HepG2 (cell line): ENCODE results near the gene SARNP. TPM values are rescaled to one million over a fixed set of nuclear protein-coding genes. Genes with fewer than 3 reads are reported as not detected.

ENCODE experiments used
- ATAC-seq: fragments of 200-7000 bp; cut with Tn5 transposase; 3 replicates; pipeline ENCODE4 v1.9.1; 2020; ENCODE audit warnings: mild to moderate bottlenecking, moderate library complexity
- BruUV-seq: library from RNA; stranded (reverse); fragments of 400-500 nt; replicated peaks from 2 replicates; lab custom pipeline; 2021; lab: Mats Ljungman, UMichigan
- CTCF ChIA-PET: fragments of 300-600 bp; formaldehyde crosslinking; extraction: SDS; loops from one replicate; lab custom pipeline; 2021; ENCODE audit warnings: low total read pairs, inconsistent platforms, low intra/inter-chr PET ratio; lab: Yijun Ruan, JAX
- POLR2A ChIA-PET: fragments of 350-600 bp; sonication (Branson Sonifier 250); formaldehyde crosslinking; loops from one replicate; lab custom pipeline; 2020; ENCODE audit warnings: antibody characterized with exemption, inconsistent platforms; lab: Yijun Ruan, JAX
- DNase-seq: peaks from one replicate; pipeline ENCODE4 v3.0.0-alpha.2; 2015; ENCODE audit warnings: low spot score
- FAIRE-seq: peaks from 3 replicates; lab custom pipeline; 2011; peaks lifted over from hg19 to GRCh38; lab: Jason Lieb, UNC
- H2AFZ ChIP-seq: one replicate; pipeline ENCODE4 v1.6.1; 2011; ENCODE audit warnings: low read length, inconsistent platforms
- H3K27ac ChIP-seq: fragments of 300-600 bp; 3 replicates; pipeline ENCODE4 v1.8.0; 2011; ENCODE audit warnings: mixed run types, mild to moderate bottlenecking, mixed read lengths, low read length, inconsistent platforms; ENCODE audit not compliant: insufficient read depth; ENCODE audit errors: extremely low read length
- H3K27me3 ChIP-seq, 2 experiments: fragments of 200-600 bp in 1 of 2; 2 replicates in 1 of 2; 3 replicates in 1 of 2; pipeline versions ENCODE4 v1.6.0 to v1.8.0; 2011; ENCODE audit warnings: low read length in 2 of 2, mild to moderate bottlenecking in 2 of 2, moderate library complexity in 2 of 2, inconsistent platforms in 1 of 2; ENCODE audit not compliant: insufficient read depth in 2 of 2, control insufficient read depth in 1 of 2
- H3K36me3 ChIP-seq, 2 experiments: fragments of 200-600 bp in 1 of 2; replicated peaks in 1 of 2; 2 replicates in 1 of 2; 3 replicates in 1 of 2; pipeline versions ENCODE4 v1.5.1 to v1.8.0; 2011; ENCODE audit warnings: low read length in 2 of 2, inconsistent platforms in 1 of 2; ENCODE audit not compliant: insufficient read depth in 2 of 2, control insufficient read depth in 1 of 2
- H3K4me1 ChIP-seq: 2 replicates; pipeline ENCODE4 v1.5.1; 2012; ENCODE audit warnings: low read length, inconsistent platforms; ENCODE audit not compliant: insufficient read depth
- H3K4me2 ChIP-seq: 2 replicates; pipeline ENCODE4 v1.6.0; 2011; ENCODE audit warnings: low read depth, low read length, inconsistent platforms
- H3K4me3 ChIP-seq, 3 experiments: fragments of 200-600 bp in 1 of 3; sonication (generic), shearing (Covaris generic) in 1 of 3; replicated peaks in 1 of 3; 2 replicates each; pipeline ENCODE4 v1.5.1; 2011 to 2016; ENCODE audit warnings: low read length in 3 of 3, inconsistent platforms in 2 of 3, low read depth in 2 of 3, mild to moderate bottlenecking in 2 of 3, control low read depth in 1 of 3, mixed read lengths in 1 of 3; ENCODE audit not compliant: insufficient read depth in 1 of 3
- H3K79me2 ChIP-seq: one replicate; pipeline ENCODE4 v1.6.1; 2011; ENCODE audit warnings: low read length, inconsistent platforms; ENCODE audit not compliant: insufficient read depth
- H3K9ac ChIP-seq: 2 replicates; pipeline ENCODE4 v1.6.0; 2011; ENCODE audit warnings: mild to moderate bottlenecking, low read depth, low read length, inconsistent platforms; ENCODE audit not compliant: insufficient read depth
- H3K9me3 ChIP-seq: 2 replicates; pipeline ENCODE4 v1.5.1; 2012; ENCODE audit warnings: mild to moderate bottlenecking, low read length
- H4K20me1 ChIP-seq: 2 replicates; pipeline ENCODE4 v1.6.0; 2011; ENCODE audit warnings: inconsistent platforms, mild to moderate bottlenecking, low read length, moderate library complexity; ENCODE audit not compliant: insufficient read depth
- ELF3 ChIP-seq: IDR thresholded peaks from 2 replicates; pipeline ENCODE4 v1.6.1; 2016; ENCODE audit warnings: missing genetic modification reagents, missing compliant biosample characterization
- RBM22 ChIP-seq: fragments of 200-400 bp; formaldehyde crosslinking; optimal IDR thresholded peaks from 2 replicates; pipeline ENCODE3; 2017; ENCODE audit warnings: mild to moderate bottlenecking, low read length, moderate library complexity
- ZNF567 ChIP-seq: sonication (generic); formaldehyde crosslinking; IDR thresholded peaks from 2 replicates; pipeline ENCODE4 v1.8.1; 2023; ENCODE audit warnings: mild to moderate bottlenecking, missing genetic modification reagents, borderline replicate concordance
- ZNF589 ChIP-seq: sonication (generic); formaldehyde crosslinking; conservative IDR thresholded peaks from 2 replicates; pipeline ENCODE4 v1.8.0; 2022; ENCODE audit warnings: mild to moderate bottlenecking, moderate library complexity, missing genetic modification reagents
- ZNF83 ChIP-seq: sonication (generic); formaldehyde crosslinking; IDR thresholded peaks from 2 replicates; pipeline ENCODE4 v1.4.0; 2020; ENCODE audit warnings: missing genetic modification reagents, mild to moderate bottlenecking, borderline replicate concordance
- ZNF839 ChIP-seq: sonication (generic); formaldehyde crosslinking; IDR thresholded peaks from 2 replicates; pipeline ENCODE4 v1.4.0; 2020; ENCODE audit warnings: missing genetic modification reagents, mild to moderate bottlenecking, borderline replicate concordance
- WGBS: methylation state at CpG from one replicate; pipeline ENCODE4 v1.1.6; 2017; ENCODE audit warnings: low lambda C conversion rate; 5-methylcytosine and 5-hydroxymethylcytosine counted together
- in situ Hi-C: cut with HindIII; loops from 2 replicates; pipeline ENCODE4 v1.10.0; 2017; ENCODE audit warnings: low pct_unique_long_range_greater_than_20kb; ENCODE audit not compliant: extremely low pct_ligation_motif_present
- intact Hi-C: fragments of 100-400 bp; cut with micrococcal nuclease; formaldehyde crosslinking; loops from one replicate; pipeline ENCODE4 v1.10.0; 2022; ENCODE audit not compliant: unreplicated experiment
- polyA plus RNA-seq, 8 experiments: library from polyadenylated mRNA; depleted of rRNA in 3 of 8; stranded (reverse) in 7 of 8; unstranded in 1 of 8; fragments of >200 nt; fragmentation: Illumina TruSeq in 4 of 8; extraction: Trizol in 4 of 8; gene quantifications; 2 replicates each; pipeline versions ENCODE4 v1.2.1 to v1.2.3, GENCODE V29; 2011 to 2016; ENCODE audit warnings: low read depth in 4 of 8, missing spikeins in 1 of 8, mixed read lengths in 1 of 8; ENCODE audit not compliant: insufficient read depth in 1 of 8
- total RNA-seq, 5 experiments: library from RNA; depleted of rRNA; stranded (reverse); fragments of >200 nt; fragmentation: Illumina TruSeq; extraction: Trizol; gene quantifications; 2 replicates each; pipeline ENCODE4 v1.2.3, GENCODE V29; 2016; ENCODE audit warnings: low read depth in 1 of 5
- TF ChIP-seq, protein P1 (sequence below): IDR thresholded peaks from 2 replicates; pipeline ENCODE4 v1.6.1; 2016; ENCODE audit warnings: missing biosample characterization, missing genetic modification reagents, low read depth
- TF ChIP-seq, protein P2 (sequence below): sonication (generic); formaldehyde crosslinking; IDR thresholded peaks from 2 replicates; pipeline ENCODE4 v1.5.1; 2020; ENCODE audit warnings: mild to moderate bottlenecking, missing genetic modification reagents

SARNP gene
- total and polyA plus RNA-seq, 2 of the 13 experiments (the other 11 are each of a cell fraction or from before 2014, with no cell fraction given), result 59.0 to 95.4 TPM

DNA sequence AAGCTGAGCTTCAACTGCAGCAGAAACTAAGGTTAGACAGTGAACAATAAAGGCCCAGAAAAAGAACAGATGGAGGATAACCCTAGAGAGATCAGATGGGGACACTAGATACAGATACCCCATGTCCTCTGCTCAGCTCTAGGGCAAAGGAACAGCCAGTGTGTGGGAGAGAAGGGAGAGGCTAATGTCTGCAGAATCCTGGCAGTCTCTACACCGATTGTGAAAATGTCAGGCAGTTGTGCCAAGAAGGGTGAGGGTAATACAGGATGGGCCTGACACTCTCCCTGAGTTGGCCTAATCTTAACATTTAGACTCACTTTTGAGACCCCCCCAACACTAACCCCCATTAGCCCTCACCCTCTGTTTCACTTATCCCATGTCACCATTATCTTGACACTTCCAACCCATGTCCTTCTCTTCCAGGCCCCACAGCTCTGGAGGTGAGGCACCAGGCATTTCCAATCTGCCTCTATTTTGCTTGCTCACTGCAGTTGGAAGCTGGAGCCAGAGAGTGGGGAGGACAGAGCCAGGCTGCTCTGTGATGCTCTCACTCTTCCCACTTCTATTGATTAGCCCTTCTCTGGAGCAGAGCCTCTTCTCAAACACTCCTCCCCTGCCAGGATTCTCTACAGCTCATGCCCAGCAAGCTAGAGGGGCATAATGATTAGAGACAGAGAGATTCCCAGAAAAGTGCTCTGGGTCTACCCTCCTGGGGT lies 104.7 kb downstream of the SARNP start:
- Histone ChIP-seq H3K27ac (no peak overlapping the region), H4K20me1 (no peaks in the 10 kb centered on the region; the same call in 1 of the 2 replicates), H3K27me3 (peaks cover 0 to 38% of the 10 kb centered on the region in 2 experiments; a peak in 2 of 5 replicates), H3K36me3 (no peaks in the 10 kb centered on the region), H2AFZ (no peak overlapping the region), H3K79me2 (no peaks in the 10 kb centered on the region), H3K4me2 (no peak overlapping the region), H3K9ac (no peak overlapping the region), H3K9me3 (no peaks in the 10 kb centered on the region), H3K4me3 (no peak overlapping the region), H3K4me1 (peaks cover 29% of the 10 kb centered on the region)
- ATAC-seq, result no peak
- in situ Hi-C loops, result no loop called here
- 0% methylated on average over 1 of the region's 1 CpG for WGBS
- no peak for TF ChIP-seq ZNF839 (CRISPR knock-in tag)
- TF ChIP-seq ZNF567, result no peak
- TF ChIP-seq, protein P1, sequence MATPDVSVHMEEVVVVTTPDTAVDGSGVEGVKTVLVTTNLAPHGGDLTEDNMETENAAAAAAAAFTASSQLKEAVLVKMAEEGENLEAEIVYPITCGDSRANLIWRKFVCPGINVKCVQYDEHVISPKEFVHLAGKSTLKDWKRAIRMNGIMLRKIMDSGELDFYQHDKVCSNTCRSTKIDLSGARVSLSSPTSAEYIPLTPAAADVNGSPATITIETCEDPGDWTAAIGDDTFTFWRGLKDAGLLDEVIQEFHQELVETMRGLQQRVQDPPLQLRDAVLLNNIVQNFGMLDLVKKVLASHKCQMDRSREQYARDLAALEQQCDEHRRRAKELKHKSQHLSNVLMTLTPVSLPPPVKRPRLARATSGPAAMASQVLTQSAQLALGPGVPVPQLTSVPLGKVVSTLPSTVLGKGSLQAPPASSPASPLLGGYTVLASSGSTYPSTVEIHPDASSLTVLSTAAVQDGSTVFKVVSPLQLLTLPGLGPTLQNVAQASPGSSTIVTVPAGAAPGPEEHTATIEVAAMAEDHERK (CRISPR knock-in tag), result no peak
- no peak for TF ChIP-seq ELF3 (CRISPR knock-in tag)
- TF ChIP-seq, protein P2, sequence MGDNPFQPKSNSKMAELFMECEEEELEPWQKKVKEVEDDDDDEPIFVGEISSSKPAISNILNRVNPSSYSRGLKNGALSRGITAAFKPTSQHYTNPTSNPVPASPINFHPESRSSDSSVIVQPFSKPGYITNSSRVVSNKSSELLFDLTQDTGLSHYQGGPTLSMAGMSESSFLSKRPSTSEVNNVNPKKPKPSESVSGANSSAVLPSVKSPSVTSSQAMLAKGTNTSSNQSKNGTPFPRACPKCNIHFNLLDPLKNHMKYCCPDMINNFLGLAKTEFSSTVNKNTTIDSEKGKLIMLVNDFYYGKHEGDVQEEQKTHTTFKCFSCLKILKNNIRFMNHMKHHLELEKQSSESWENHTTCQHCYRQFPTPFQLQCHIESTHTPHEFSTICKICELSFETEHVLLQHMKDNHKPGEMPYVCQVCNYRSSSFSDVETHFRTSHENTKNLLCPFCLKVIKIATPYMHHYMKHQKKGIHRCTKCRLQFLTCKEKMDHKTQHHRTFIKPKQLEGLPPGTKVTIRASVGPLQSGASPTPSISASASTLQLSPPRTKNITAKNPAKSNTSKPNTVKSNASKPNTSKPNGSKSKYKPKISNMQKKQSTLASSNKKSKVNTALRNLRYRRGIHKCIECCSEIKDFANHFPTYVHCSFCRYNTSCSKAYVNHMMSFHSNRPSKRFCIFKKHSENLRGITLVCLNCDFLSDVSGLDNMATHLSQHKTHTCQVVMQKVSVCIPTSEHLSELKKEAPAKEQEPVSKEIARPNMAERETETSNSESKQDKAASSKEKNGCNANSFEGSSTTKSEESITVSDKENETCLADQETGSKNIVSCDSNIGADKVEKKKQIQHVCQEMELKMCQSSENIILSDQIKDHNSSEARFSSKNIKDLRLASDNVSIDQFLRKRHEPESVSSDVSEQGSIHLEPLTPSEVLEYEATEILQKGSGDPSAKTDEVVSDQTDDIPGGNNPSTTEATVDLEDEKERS, result no peak
- TF ChIP-seq ZNF83 (CRISPR knock-in tag), result no peak
- no peak for TF ChIP-seq RBM22
- TF ChIP-seq ZNF589 (CRISPR knock-in tag), result no peak
- POLR2A ChIA-PET, result no interaction called here
- CTCF ChIA-PET, result no interaction called here
- DNase-seq, result no peak
- no peak for FAIRE-seq
- intact Hi-C loops, result no loop called here
- BruUV-seq, result no TSS peak
